ENCODE results near the gene SECISBP2L.

SECISBP2L gene

DNA sequence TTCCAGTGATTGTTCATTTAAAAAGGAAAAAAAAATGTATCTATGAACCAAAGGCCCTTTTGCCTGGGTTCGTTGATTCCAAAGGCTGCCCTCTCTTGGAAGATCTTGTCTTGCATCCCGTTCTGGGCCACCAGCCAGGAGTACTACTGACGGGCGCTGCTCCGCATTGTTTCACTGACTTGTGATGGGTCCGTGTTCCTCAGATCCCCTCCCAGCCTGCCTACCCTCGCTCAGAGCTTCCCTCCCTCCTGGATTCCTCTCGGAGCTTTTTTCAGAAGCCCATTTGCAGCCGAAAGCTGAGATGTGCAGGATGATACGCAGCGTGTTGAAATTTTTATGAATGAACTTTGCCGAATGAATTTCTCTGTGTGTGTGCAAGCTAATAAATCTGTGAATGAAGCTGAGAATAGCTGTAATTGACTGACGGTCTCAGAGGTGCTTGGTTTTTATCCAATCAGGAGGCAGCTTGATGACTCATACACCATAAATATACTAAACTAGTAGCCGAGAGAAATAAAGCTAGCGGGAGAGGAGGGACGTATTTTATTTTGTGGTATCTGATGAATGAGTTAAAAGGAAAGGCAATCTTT, 82.6 kb downstream of the SECISBP2L start, which contains the start of gene SHC4:
Gene SHC4, minus strand, starts transcription at position 396 of the 590 bp plus-strand sequence. CDS start 904 bp downstream, outside the sequence.
- DNase-seq (ENCODE audit: low spot score): peak; percentile 85

- no peak for DNase-seq (ENCODE audit: low spot score)
These were observed 83.4 kb downstream of the SECISBP2L start for GRCh38 chr15:48962662-48963523.

- no peak for DNase-seq (ENCODE audit: low spot score)
These were observed 90.3 kb downstream of the SECISBP2L start for GRCh38 chr15:48955967-48956366.

- DNase-seq (ENCODE audit: low spot score): no peak
These were observed 90.9 kb downstream of the SECISBP2L start for GRCh38 chr15:48955370-48955769.

DNA sequence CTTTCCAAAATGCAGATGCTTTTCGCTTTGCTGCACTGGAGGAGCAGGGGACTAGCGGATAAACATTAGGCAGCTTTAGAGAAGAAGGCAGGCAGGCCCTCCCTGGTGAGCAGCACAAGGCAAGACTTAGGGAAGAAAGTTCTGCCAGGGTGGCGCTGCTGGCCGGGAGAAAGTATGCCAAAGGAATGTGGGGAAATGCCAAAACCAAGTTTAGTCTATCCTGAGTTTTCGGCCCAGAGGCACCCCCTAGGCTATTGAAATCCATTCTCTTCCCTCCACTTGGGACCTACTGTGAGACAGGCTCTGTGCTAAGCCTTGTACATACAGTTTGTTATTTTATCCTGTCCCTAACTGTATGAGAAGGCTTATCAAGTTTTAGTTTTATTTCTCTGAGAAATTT, 91.7 kb downstream of the SECISBP2L start:
- no peak for DNase-seq (ENCODE audit: low spot score)

GRCh38 chr15:48946840-48947187, 99.4 kb downstream of the SECISBP2L start:
- DNase-seq (ENCODE audit: low spot score): no peak

GRCh38 chr15:48946074-48946839, 100.0 kb downstream of the SECISBP2L start:
- peak; percentile 74 for DNase-seq (ENCODE audit: low spot score)

GRCh38 chr15:48945386-48945785, 100.9 kb downstream of the SECISBP2L start:
- no peak for DNase-seq (ENCODE audit: low spot score)

DNA sequence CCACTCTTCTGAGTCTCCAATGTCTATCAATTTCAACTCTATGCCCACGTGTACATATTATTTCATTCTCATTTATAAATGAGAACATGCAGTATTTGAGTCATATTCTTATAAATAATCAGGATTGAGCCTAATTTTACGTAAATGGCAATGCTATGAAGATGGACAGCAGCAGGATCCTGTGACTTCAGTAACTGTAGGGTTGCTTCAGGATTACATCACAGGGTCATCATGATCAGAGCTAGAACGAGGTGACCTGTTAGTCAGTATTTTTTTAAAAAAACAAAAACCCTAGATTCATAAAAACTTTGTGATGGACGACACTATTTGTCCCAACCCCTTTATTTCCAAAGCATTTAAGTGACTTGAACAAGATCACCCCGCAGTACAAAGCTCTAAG, 104.3 kb downstream of the SECISBP2L start:
- no peak for DNase-seq (ENCODE audit: low spot score)

DNA sequence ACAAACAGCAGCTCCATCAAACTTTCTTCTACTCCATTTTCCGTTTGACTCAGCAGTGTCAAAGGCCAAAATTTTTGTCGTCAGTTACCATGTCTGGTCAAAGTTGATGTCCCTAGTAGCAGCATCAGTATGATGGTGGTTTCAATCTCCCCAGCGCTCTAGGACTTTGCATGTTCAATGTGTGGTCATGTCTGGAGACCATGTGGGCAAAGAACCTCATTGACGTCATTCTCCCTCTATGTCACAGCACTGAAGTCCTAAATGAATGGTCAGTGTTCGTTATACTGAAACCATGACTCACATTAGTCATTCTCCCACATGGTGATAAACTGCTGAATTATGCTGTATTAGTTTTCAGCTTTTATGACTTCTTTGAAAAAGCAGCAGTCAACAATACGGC, 105.7 kb downstream of the SECISBP2L start:
- DNase-seq (ENCODE audit: low spot score): peak; percentile 83

DNA sequence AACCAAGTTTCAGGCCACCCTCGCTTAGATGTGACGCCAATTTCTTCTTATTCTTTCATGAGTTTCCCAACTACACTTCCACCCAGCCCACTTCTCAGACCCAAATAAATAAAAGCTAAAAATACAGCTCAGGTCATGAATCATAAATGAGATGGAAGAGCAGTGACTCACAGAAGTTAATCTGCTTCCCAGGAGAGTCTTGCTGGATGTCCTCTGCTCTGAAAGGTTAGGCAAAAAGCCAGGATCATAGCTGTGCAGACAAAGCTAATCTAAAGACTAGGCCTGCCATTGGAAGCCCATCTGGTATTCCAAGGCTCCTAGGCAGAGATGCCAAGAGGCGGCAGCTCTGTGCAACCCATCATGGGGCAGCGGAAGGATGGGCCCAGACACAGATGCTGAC, 106.6 kb downstream of the SECISBP2L start:
- peak; percentile 69 for DNase-seq (ENCODE audit: low spot score)
